ENCODE results near the gene TUBB2A.
"Not testable (repeated sequence)": the region's sequence is repeated elsewhere in the genome, so short reads cannot be mapped to it uniquely, and the experiment has no call there.

The TUBB2A gene

DNA sequence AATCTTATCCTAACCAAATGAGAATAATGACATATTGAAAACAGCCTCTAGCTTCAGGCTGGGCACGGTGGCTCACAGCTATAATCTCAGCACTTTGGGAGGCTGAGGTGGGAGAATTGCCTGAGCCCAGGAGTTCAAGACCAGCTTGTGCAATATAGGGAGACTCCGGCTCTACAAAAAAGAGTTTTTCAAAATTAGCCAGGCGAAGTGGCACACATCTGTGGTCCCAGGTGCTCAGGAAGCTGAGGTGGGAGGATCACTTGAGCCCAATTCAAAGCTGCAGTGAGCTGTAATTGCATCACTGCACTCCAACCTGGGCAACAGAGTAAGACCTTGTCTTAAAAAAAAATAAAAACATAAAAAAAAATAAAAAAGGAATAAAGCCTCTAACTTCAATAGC is 4.7 kb downstream of the TUBB2A start:
- FAIRE-seq: no peak

DNA sequence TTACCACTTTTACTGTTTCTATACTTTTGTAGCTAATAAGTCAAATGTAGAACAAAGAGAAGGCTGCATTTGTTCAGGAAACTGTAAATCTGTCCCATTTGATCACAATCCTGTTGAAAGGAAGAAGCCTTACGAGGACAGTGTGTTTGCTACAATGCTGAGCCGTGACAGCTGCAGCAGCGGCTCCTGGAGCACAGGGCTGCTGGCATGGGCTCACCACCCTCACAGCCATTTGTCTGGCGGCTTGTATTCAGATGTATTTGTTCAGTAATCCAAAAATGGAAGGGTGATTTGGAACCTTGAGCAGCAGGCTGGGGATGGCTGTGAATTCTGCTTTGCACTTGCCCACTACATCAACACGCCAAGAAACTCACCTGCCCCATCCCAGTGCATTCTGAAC is 5.7 kb downstream of the TUBB2A start:
- no peak for FAIRE-seq

DNA sequence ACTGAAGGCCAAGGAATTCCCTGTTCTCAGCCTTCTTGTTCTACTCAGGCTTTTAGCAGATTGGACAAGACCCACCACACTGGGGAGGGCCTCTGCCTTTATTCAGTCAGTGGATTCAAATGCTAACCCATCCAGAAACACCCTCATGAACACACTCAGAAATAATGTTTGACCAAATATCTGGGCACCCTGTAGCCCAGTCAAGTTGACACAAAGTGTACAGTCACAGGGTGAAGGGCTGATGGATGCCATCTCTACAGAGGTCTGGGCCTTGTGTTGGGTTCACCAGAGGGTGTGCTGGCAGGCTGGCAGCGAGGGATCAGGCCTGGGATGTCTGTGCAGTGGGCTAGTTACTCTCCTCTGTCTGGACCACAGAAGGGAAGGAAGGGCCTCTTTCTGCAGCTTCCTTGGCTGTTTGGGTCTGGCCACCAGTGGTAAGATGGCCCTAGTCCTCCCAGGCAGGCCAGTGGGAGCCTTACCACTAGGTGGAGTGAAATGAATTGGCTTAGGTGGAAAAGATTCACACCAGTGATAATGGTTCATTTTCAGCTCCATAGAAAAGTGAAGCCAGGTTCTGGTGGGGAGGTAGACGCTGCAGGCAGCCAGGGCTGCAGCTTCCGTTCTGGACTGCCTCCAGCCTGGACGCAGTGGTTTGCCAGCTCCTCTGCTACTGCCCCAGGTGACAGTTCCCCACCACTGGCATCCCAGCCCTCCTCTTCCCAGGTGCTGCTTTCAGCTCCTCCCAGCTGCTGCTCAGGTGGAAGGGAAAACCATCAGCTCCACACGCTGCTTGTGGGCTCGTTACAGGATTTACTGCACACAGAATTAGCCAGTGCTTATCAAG is 9.2 kb downstream of the TUBB2A start:
- FAIRE-seq: no peak

- FAIRE-seq: no peak
Observed at GRCh38 chr6:3144571-3144970, 12.8 kb downstream of the TUBB2A start.

GRCh38 chr6:3143158-3143557 is 14.2 kb downstream of the TUBB2A start:
- FAIRE-seq: no peak

DNA sequence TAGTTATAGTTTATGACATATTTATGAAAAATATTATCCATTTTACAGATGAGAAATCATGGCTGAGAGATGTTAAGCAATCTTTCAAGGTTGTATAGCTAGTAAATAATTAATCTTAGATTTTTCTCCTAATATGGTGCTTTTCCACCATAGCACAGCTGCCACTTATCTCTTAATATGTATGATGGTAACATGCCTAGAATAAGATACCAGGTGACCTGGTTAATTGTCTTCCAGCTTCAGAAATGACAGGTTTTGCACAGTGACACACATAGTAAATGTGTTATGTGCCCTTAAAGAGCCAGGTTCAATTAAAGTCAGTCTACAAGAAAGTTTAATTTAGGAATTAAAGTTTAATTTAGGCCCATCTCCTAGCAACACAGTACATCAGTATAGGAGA is 14.8 kb downstream of the TUBB2A start:
- no peak for FAIRE-seq

GRCh38 chr6:3140201-3140600 is 17.1 kb downstream of the TUBB2A start:
- FAIRE-seq: no peak

DNA sequence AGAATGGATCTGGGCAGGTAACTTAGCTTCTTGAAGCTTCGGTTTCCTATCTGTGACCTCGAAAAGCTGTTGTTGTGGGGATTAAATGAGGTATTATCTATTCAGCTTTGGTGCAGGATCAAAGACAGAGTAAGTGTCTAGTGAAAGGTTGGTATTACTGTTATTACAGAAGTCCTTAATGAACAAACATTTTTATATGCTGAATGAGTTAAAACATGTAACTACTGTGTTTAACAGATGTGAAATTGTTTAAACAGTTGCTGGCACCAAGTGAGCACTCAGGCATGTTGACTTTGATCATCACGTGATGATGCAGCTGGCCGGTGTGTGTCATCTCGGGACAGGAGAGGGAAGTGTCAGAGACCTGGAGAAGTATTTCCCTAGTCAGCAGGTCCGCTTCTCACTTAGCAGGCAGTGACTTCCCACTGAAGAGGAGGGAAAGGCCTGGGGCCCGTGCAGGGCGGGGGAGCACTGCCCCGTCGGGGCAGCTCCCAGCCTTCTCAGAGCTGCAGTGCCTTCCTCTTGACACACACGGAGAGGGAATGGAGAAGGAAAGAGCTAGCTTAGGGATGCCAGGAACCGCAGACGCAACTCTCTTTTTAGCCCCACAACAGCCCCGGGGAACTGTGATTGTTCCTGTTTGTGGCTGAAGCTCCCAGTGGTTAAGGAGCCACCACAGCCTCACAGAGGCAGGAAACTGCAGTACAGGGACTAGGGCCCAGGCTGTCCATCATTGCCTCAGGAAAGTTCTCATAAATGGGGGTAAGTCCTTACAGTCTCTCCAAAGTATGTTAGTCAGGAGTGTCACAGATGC is 18.0 kb downstream of the TUBB2A start:
- FAIRE-seq: no peak

DNA sequence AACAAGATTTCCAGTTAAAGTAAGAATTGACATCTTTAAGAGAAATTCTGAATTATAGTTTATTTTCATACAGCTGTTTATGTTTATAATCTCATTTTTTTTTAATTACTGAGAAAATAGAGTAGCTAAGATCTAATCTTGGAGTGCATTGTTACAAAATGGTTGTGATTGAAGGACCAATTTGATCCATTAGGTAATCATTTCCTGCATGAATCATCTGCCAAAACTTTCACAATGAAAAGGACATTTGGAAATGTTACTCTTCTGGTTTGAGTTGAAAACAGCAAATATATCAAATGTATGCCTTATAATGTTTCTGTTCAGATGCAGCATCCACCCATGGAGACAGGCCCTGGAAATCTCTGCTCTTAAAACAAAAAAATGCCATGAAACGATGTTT is 19.0 kb downstream of the TUBB2A start:
- no peak for FAIRE-seq

GRCh38 chr6:3137873-3138272 is 19.5 kb downstream of the TUBB2A start:
- FAIRE-seq: not testable (repeated sequence)

DNA sequence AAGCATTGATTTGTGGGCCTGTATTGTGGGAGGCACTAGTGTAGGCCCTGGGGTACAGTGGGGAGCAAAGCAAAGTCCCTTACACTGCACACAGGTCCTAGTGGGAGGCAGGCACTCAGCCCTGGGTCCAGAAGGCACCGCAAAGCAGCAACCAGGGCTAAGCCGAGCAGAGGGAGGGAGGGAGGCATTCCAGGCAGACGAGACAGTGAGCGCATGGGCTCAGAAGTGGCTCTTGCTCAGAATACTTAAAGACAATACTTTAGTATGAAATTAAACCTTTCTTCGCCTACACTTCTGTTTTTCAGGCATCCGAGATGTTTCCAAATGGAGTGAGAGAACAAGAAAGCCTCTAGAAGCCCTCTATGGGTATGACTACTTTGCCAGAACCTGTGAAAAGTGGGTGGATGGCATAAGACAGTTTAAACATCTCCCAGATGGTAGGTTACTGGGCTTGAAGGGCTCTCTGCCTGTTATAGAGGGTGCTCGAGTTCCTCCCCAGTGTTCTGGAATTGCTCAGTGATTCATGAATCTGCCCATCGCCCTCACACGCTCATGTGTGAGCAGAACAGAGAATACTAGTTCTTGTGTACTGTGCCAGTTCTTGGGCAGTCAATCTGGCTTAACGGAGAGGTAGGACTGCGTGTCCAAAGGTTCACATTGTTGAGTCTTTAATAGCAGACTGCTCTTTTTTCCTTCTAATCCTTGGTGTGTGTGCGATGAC is 20.1 kb downstream of the TUBB2A start:
- FAIRE-seq: no peak

DNA sequence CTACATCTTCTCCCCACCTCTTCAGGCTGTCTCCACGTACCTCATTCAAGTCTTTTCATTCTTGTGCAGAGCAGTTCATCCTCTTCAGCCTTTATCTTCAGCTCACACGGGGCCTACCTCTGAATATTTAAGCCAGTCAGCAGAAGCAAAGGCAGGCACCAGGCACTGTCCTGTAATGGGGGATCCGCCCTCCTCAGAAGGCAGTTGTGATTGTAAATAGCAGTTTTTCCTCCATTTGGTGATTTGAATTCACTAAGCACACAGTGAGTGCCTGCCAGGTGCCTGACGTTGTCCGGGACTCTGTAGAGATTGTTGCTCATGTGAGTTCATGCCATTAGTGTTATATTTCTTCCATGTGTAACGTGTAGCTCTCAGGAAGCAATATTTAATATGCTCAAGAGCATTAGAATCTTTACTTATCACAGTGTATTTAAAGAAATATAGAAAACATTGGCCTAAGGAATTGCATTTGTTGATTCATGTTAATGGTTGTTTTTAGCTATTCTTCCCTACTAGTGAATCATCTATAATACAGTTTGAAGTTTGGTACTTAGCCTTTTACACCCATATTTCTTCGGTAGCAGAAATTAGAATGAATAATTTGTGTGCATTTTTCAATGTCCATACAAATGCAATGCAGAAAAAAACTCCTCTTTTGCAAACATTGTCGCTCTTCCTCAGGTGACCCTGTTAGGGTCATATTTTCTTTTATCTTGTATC is 20.9 kb downstream of the TUBB2A start:
- no peak for FAIRE-seq

DNA sequence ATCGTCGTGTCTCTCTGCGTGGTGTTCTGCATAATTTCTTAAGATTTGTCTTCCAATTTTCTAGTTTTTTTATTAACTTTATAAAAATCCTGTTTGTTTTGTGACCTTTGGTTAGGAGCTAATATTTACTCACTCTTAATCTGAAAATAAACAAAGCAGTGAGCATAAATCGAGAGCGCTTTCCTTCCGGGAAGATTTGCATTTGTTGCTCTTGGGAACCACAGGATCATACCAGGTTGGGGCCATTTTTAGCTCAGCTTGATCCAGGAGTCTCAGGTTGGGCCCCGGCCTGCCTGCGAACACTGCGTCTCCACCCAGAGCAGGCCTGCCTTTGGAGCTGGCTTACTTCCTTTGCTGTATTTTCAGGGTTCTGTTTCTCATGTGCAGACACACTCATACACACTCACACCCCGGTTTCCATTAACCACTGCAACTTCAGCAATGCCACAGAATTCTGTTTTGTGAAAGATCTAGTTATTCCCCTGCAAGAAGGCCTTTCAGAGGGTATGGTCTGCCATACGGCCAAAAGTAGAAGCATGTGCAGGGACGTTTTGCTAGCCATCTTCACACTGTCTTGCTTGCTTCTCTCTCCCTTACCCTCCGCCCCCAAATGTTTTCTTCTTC is 21.6 kb downstream of the TUBB2A start:
- FAIRE-seq: no peak

GRCh38 chr6:3133515-3133914 is 23.8 kb downstream of the TUBB2A start:
- no peak for FAIRE-seq

DNA sequence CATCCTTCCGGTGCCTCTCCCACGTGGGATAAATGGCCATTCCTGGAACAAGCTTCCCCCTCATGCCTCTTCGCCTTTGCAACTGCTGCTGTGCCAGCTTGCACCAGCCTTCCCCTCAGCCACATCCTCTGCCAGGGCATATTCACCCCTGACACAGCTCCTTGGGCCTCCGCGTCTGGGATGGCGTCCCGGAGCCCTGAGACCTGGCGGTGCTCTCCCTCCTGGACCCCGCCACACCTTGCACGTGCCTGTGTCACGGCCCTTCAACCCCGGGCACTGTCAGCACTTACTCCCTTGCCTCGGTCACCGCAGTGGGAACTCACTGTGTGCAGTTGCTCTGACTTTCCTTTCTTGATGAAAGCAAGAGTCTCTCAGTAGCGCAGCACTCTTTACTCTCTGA is 25.6 kb downstream of the TUBB2A start:
- FAIRE-seq: no peak

GRCh38 chr6:3128356-3129108 is 28.8 kb downstream of the TUBB2A start:
- FAIRE-seq: no peak

- FAIRE-seq: no peak
Observed at GRCh38 chr6:3125815-3126214, 31.5 kb downstream of the TUBB2A start.

GRCh38 chr6:3124667-3125066 is 32.7 kb downstream of the TUBB2A start:
- no peak for FAIRE-seq

DNA sequence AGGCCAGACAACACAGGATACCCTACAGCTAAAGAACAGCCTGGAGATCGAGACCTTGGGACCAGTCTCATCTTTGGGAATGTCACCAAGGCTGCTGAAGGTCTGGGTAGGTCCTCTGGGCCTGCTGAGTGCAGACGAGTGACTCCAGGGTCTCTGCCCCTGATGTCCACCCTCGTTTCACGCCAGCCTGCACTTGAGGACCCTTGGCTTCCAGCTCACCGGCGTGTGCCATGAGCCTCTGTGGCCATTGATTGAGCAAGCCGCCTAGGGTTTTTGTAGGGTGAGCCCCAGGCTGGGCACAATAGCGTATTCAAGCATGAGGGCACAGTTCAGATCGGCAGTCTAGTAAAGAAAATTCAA is 34.5 kb downstream of the TUBB2A start:
- FAIRE-seq: no peak

DNA sequence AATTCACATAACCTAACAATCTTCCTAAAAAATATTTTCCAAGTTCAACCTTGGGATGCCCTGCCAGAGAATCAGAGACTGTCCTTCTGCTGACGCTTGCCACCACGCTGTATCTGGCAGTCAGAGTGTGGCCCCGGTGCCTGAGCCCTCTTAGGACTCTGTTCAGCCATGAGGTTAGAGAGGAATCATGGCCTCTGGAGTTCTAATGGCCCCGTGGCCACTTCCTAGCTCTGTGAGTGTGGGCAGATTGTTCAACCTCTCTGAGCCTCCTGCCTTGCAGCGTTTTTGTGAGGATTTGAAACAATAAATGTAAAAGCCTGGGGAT is 36.6 kb downstream of the TUBB2A start:
- no peak for FAIRE-seq

GRCh38 chr6:3119040-3119723 is 38.2 kb downstream of the TUBB2A start:
- no peak for FAIRE-seq

Data from G401.6 (cell line).